ENCODE data around the gene KIAA1328. TPM values are rescaled to one million over a fixed set of nuclear protein-coding genes. Genes with fewer than 3 reads are reported as not detected.

Gene KIAA1328
- total RNA-seq, 2 donors from 2014 or later, result 14.4 to 22.7 TPM

- TF ChIP-seq CTCF (IDR thresholded peaks at IDR 0.05), result no peak
- H3K9me3 ChIP-seq, result no peaks in the 10 kb centered on the region
- no peaks in the 10 kb centered on the region for H3K27me3 ChIP-seq (replicated peaks; ENCODE audit: insufficient read depth)
- no peak overlapping the region for H3K4me3 ChIP-seq
- no peak overlapping the region for H3K27ac ChIP-seq
- H3K4me1 ChIP-seq (ENCODE audit: control insufficient read depth in 1 of 2, low read depth in 2 of 2), result no peaks in the 10 kb centered on the region
- H3K36me3 ChIP-seq, result no peaks in the 10 kb centered on the region
- DNase-seq (ENCODE audit: low spot score), result no peak
- ATAC-seq (ENCODE audit: insufficient number of reproducible peaks, low FRiP score, low read depth), result no peak
Measured at GRCh38 chr18:37270666-37271052, 441.7 kb downstream of the KIAA1328 start.

- no peak for ATAC-seq (ENCODE audit: insufficient number of reproducible peaks, low FRiP score, low read depth)
- no peaks in the 10 kb centered on the region for H3K4me1 ChIP-seq (ENCODE audit: control insufficient read depth in 1 of 2, low read depth in 2 of 2)
- H3K27me3 ChIP-seq (replicated peaks; ENCODE audit: insufficient read depth), result no peaks in the 10 kb centered on the region
- no peak for DNase-seq (ENCODE audit: low spot score)
- TF ChIP-seq CTCF (IDR thresholded peaks at IDR 0.05), result no peak
- H3K27ac ChIP-seq, result no peak overlapping the region
- H3K9me3 ChIP-seq, result no peaks in the 10 kb centered on the region
- H3K4me3 ChIP-seq, result no peak overlapping the region
- H3K36me3 ChIP-seq, result no peaks in the 10 kb centered on the region
Measured at GRCh38 chr18:37272226-37272625, 443.3 kb downstream of the KIAA1328 start.

GRCh38 chr18:37272841-37273240, 443.9 kb downstream of the KIAA1328 start:
- no peak for TF ChIP-seq CTCF (IDR thresholded peaks at IDR 0.05)
- H3K9me3 ChIP-seq, result no peaks in the 10 kb centered on the region
- H3K36me3 ChIP-seq, result no peaks in the 10 kb centered on the region
- no peak for ATAC-seq (ENCODE audit: insufficient number of reproducible peaks, low FRiP score, low read depth)
- H3K27ac ChIP-seq, result no peak overlapping the region
- no peak overlapping the region for H3K4me3 ChIP-seq
- no peaks in the 10 kb centered on the region for H3K4me1 ChIP-seq (ENCODE audit: control insufficient read depth in 1 of 2, low read depth in 2 of 2)
- DNase-seq (ENCODE audit: low spot score), result no peak
- H3K27me3 ChIP-seq (replicated peaks; ENCODE audit: insufficient read depth), result no peaks in the 10 kb centered on the region

GRCh38 chr18:37274309-37275236, 445.6 kb downstream of the KIAA1328 start:
- H3K27ac ChIP-seq, result no peak overlapping the region
- no peaks in the 10 kb centered on the region for H3K9me3 ChIP-seq
- H3K36me3 ChIP-seq, result no peaks in the 10 kb centered on the region
- H3K4me3 ChIP-seq, result no peak overlapping the region
- ATAC-seq (ENCODE audit: insufficient number of reproducible peaks, low FRiP score, low read depth), result no peak
- no peaks in the 10 kb centered on the region for H3K4me1 ChIP-seq (ENCODE audit: control insufficient read depth in 1 of 2, low read depth in 2 of 2)
- TF ChIP-seq CTCF (IDR thresholded peaks at IDR 0.05), result no peak
- no peak for DNase-seq (ENCODE audit: low spot score)
- no peaks in the 10 kb centered on the region for H3K27me3 ChIP-seq (replicated peaks; ENCODE audit: insufficient read depth)

GRCh38 chr18:37275237-37275741, 446.4 kb downstream of the KIAA1328 start:
- DNase-seq (ENCODE audit: low spot score) (no peak), ATAC-seq (ENCODE audit: insufficient number of reproducible peaks, low FRiP score, low read depth) (no peak)
- Histone ChIP-seq H3K36me3 (no peaks in the 10 kb centered on the region), H3K27ac (no peak overlapping the region), H3K4me1 (ENCODE audit: control insufficient read depth in 1 of 2, low read depth in 2 of 2) (no peaks in the 10 kb centered on the region), H3K27me3 (replicated peaks; ENCODE audit: insufficient read depth) (no peaks in the 10 kb centered on the region), H3K4me3 (no peak overlapping the region), H3K9me3 (no peaks in the 10 kb centered on the region)
- no peak for TF ChIP-seq CTCF (IDR thresholded peaks at IDR 0.05)
